HL-60 (cell line): ENCODE results near the gene WDR47.

ENCODE experiments used
- DNase-seq, 2 experiments: peaks; one replicate each; pipeline ENCODE4 v3.0.0-alpha.2; 2010 to 2020; ENCODE audit warnings: low read depth in 1 of 2, low spot score in 1 of 2
- H3K27ac ChIP-seq: fragments of 250-450 bp; sonication (Bioruptor Pico); replicated peaks from 2 replicates; pipeline ENCODE4 v1.5.1; 2020; ENCODE audit warnings: mild to moderate bottlenecking, moderate library complexity
- H3K27me3 ChIP-seq: fragments of 250-450 bp; sonication (Bioruptor Pico); 2 replicates; pipeline ENCODE4 v1.5.1; 2021; ENCODE audit warnings: mild to moderate bottlenecking, moderate library complexity; ENCODE audit not compliant: insufficient read depth, poor library complexity, severe bottlenecking
- H3K4me3 ChIP-seq: replicated peaks from 2 replicates; pipeline ENCODE4 v1.5.1; 2011; ENCODE audit warnings: mild to moderate bottlenecking, control low read depth, low read length; ENCODE audit not compliant: insufficient read depth
- CTCF ChIP-seq: IDR thresholded peaks from one replicate; pipeline ENCODE4 v1.5.1; 2011; ENCODE audit warnings: low read length, control low read depth, inconsistent platforms; ENCODE audit not compliant: insufficient read depth
- GABPA ChIP-seq: IDR thresholded peaks from 2 replicates; pipeline ENCODE4 v1.6.1; 2012; ENCODE audit warnings: low read depth
- POLR2AphosphoS5 ChIP-seq: IDR thresholded peaks from 2 replicates; pipeline ENCODE4 v1.6.1; 2012; ENCODE audit warnings: low read depth
- REST ChIP-seq: IDR thresholded peaks from 2 replicates; pipeline ENCODE4 v1.6.1; 2012; ENCODE audit warnings: low read depth; ENCODE audit not compliant: insufficient replicate concordance
- SPI1 ChIP-seq: IDR thresholded peaks from 2 replicates; pipeline ENCODE4 v1.6.1; 2012; ENCODE audit warnings: low read depth, mild to moderate bottlenecking, borderline replicate concordance

Gene WDR47

DNA sequence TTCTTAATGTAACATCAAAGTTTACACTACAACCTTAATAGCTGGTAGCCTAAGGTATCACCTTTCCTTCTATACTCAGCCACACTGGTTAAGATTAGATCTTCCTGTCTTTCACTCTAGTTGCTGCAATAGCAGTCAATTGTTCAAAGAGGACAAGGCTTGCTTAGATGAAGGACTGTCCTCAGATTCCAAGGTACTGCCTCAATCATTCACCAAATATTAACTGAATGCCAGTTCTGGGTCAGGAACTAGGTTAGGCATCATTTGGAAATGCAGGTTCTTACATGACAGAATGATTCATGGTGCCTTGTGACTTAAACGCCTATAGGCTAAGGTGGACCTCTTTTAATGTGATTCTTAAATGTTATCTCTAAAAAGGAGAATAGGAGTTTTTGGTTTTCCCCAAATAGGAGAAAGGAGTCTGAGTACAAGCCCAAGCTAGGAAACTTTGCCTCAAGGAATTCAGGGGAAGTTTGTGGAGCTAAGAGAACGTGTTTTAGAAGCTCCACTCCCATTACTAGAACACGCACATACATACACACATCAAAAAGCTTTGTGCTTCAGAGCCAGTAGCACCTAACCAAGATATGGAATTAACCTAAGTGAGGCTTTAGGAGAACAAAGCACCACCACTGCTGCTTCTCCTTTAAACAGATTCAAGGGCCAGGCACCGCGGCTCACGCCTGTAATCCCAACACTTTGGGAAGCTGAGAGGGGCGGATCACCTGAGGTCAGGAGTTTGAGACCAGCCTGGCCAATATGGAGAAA lies 8.5 kb upstream of the WDR47 start:
- no peak for DNase-seq
- no peak overlapping the region for H3K27ac ChIP-seq
- H3K27me3 ChIP-seq, result no peaks in the 10 kb centered on the region
- no peak overlapping the region for H3K4me3 ChIP-seq
- no peak for TF ChIP-seq REST
- TF ChIP-seq CTCF, result no peak
- no peak for TF ChIP-seq POLR2AphosphoS5
- no peak for TF ChIP-seq SPI1
- no peak for TF ChIP-seq GABPA

DNA sequence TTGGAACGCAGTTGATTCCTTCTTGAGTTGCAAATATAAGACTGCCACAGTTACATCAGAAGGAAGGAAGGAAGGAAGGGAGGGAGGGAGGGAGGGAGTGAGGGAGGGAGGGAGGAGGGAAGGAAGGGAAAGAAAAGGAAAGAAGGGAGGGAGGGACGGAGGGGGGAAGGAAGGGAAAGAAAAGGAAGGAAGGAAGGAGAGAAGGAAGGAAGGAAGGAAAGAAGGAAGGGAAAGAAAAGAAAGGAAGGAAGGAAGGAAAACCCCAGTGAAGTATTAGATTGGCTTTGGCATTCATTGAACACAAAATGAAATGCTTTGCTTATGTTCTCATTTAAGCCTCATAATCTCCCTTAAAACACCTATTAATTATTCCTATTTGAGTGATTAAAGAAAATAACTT lies 6.4 kb upstream of the WDR47 start:
- Histone ChIP-seq H3K27ac (no peak overlapping the region), H3K4me3 (no peak overlapping the region), H3K27me3 (no peaks in the 10 kb centered on the region)
- TF ChIP-seq POLR2AphosphoS5 (no peak), CTCF (no peak), REST (no peak), GABPA (no peak), SPI1 (no peak)
- no peak for DNase-seq

- Histone ChIP-seq H3K27me3 (no peaks in the 10 kb centered on the region), H3K27ac (no peak overlapping the region), H3K4me3 (no peak overlapping the region)
- no peak for TF ChIP-seq CTCF
- TF ChIP-seq POLR2AphosphoS5, result no peak
- TF ChIP-seq SPI1, result no peak
- TF ChIP-seq REST, result no peak
- TF ChIP-seq GABPA, result no peak
- no peak for DNase-seq
These were observed 5.4 kb upstream of the WDR47 start for GRCh38 chr1:109047339-109047738.
